H9 (cell line): ENCODE measurements around the gene ITGB3. TPM values are rescaled to one million over a fixed set of nuclear protein-coding genes. Genes with fewer than 3 reads are reported as not detected.

ENCODE experiments used
- DNase-seq: peaks from one replicate; pipeline ENCODE4 v3.0.0-alpha.2; 2017
- H2AFZ ChIP-seq: one replicate; pipeline ENCODE4 v1.6.1; 2013; ENCODE audit warnings: mild to moderate bottlenecking, low read length, control low read depth, moderate library complexity
- H2AK5ac ChIP-seq: 2 replicates; pipeline ENCODE4 v1.6.1; 2013; ENCODE audit warnings: low read length, control low read depth, mixed read lengths; ENCODE audit not compliant: insufficient read length
- H2BK120ac ChIP-seq: one replicate; pipeline ENCODE4 v1.6.1; 2013; ENCODE audit warnings: low read depth, mild to moderate bottlenecking, low read length, control low read depth, inconsistent platforms; ENCODE audit not compliant: poor library complexity, severe bottlenecking
- H2BK12ac ChIP-seq: 2 replicates; pipeline ENCODE4 v1.6.1; 2013; ENCODE audit warnings: low read length, control low read depth, mixed read lengths, low read depth; ENCODE audit not compliant: insufficient read length
- H2BK15ac ChIP-seq: 2 replicates; pipeline ENCODE4 v1.6.1; 2013; ENCODE audit warnings: low read depth, low read length, control low read depth
- H2BK20ac ChIP-seq: one replicate; pipeline ENCODE4 v1.6.1; 2013; ENCODE audit warnings: low read depth, mild to moderate bottlenecking, low read length, control low read depth, inconsistent platforms; ENCODE audit not compliant: poor library complexity, severe bottlenecking
- H2BK5ac ChIP-seq: 2 replicates; pipeline ENCODE4 v1.6.1; 2013; ENCODE audit warnings: low read length, control low read depth, mixed read lengths; ENCODE audit not compliant: insufficient read length
- H3K14ac ChIP-seq: 2 replicates; pipeline ENCODE4 v1.6.1; 2013; ENCODE audit warnings: low read length, control low read depth; ENCODE audit not compliant: insufficient read depth
- H3K18ac ChIP-seq: 2 replicates; pipeline ENCODE4 v1.6.1; 2013; ENCODE audit warnings: low read depth, mild to moderate bottlenecking, mixed read lengths, low read length, control low read depth; ENCODE audit not compliant: insufficient read length
- H3K23ac ChIP-seq: 2 replicates; pipeline ENCODE4 v1.6.1; 2013; ENCODE audit warnings: low read length, control low read depth, mixed read lengths, low read depth; ENCODE audit not compliant: insufficient read length
- H3K23me2 ChIP-seq: 2 replicates; pipeline ENCODE4 v1.6.1; 2013; ENCODE audit warnings: low read depth, mild to moderate bottlenecking, mixed read lengths, low read length, control low read depth; ENCODE audit not compliant: insufficient read length, poor library complexity, severe bottlenecking
- H3K27ac ChIP-seq: 2 replicates; pipeline ENCODE4 v1.5.1; 2013; ENCODE audit warnings: low read length, control low read depth, mixed read lengths, low read depth; ENCODE audit not compliant: insufficient read length
- H3K27me3 ChIP-seq: 2 replicates; pipeline ENCODE4 v1.6.1; 2013; ENCODE audit warnings: low read length, control low read depth, inconsistent platforms; ENCODE audit not compliant: insufficient read depth
- H3K4ac ChIP-seq: 2 replicates; pipeline ENCODE4 v1.6.1; 2013; ENCODE audit warnings: low read depth, mild to moderate bottlenecking, control low read depth, inconsistent platforms, low read length, moderate library complexity
- H3K4me1 ChIP-seq: 2 replicates; pipeline ENCODE4 v1.6.1; 2013; ENCODE audit warnings: low read length, control low read depth, inconsistent platforms; ENCODE audit not compliant: insufficient read depth
- H3K4me2 ChIP-seq: 2 replicates; pipeline ENCODE4 v1.6.1; 2013; ENCODE audit warnings: low read length, control low read depth, mixed read lengths; ENCODE audit not compliant: insufficient read length, insufficient read depth
- H3K56ac ChIP-seq: 2 replicates; pipeline ENCODE4 v1.6.1; 2013; ENCODE audit warnings: low read depth, mild to moderate bottlenecking, mixed read lengths, low read length, control low read depth; ENCODE audit not compliant: insufficient read length
- H3K79me1 ChIP-seq: 2 replicates; pipeline ENCODE4 v1.6.1; 2013; ENCODE audit warnings: low read depth, mild to moderate bottlenecking, moderate library complexity, low read length, control low read depth, inconsistent platforms; ENCODE audit not compliant: insufficient read depth, poor library complexity, severe bottlenecking
- H3K79me2 ChIP-seq: 2 replicates; pipeline ENCODE4 v1.6.1; 2013; ENCODE audit warnings: low read length, control low read depth, inconsistent platforms; ENCODE audit not compliant: insufficient read depth
- H3K9ac ChIP-seq: 2 replicates; pipeline ENCODE4 v1.6.1; 2013; ENCODE audit warnings: low read length, control low read depth, mixed read lengths; ENCODE audit not compliant: insufficient read length; ENCODE audit errors: extremely low read depth
- H3K9me3 ChIP-seq: one replicate; pipeline ENCODE4 v1.6.1; 2013; ENCODE audit warnings: low read depth, low read length, inconsistent platforms; ENCODE audit not compliant: control insufficient read depth
- H3T11ph ChIP-seq: one replicate; pipeline ENCODE4 v1.6.1; 2013; ENCODE audit warnings: mild to moderate bottlenecking, low read length, control low read depth, inconsistent platforms
- H4K20me1 ChIP-seq: one replicate; pipeline ENCODE4 v1.6.1; 2013; ENCODE audit not compliant: control insufficient read depth, insufficient read length, insufficient read depth
- H4K5ac ChIP-seq: 2 replicates; pipeline ENCODE4 v1.6.1; 2013; ENCODE audit warnings: low read depth, mild to moderate bottlenecking, mixed read lengths, low read length, control low read depth; ENCODE audit not compliant: insufficient read length
- H4K8ac ChIP-seq: replicated peaks from 2 replicates; pipeline ENCODE4 v1.6.1; 2013; ENCODE audit warnings: low read length, control low read depth, mixed read lengths, low read depth; ENCODE audit not compliant: insufficient read length
- H4K91ac ChIP-seq: 2 replicates; pipeline ENCODE4 v1.6.1; 2013; ENCODE audit warnings: low read depth, mild to moderate bottlenecking, moderate library complexity, mixed read lengths, low read length, control low read depth; ENCODE audit not compliant: insufficient read length
- H3K27ac Mint-ChIP-seq, 3 experiments: 2 replicates in 2 of 3; 3 replicates in 1 of 3; pipeline ENCODE4 v1.8.0; 2020 to 2021; ENCODE audit warnings: mixed read lengths in 3 of 3, mild to moderate bottlenecking in 1 of 3, moderate library complexity in 1 of 3
- H3K27me3 Mint-ChIP-seq: 2 replicates; pipeline ENCODE4 v1.8.0; 2021; ENCODE audit warnings: low read depth, mild to moderate bottlenecking, moderate library complexity, mixed read lengths
- H3K36me3 Mint-ChIP-seq, 3 experiments: 2 replicates in 2 of 3; 3 replicates in 1 of 3; pipeline ENCODE4 v1.8.0; 2020 to 2021; ENCODE audit warnings: low read depth in 3 of 3, mixed read lengths in 3 of 3; ENCODE audit not compliant: insufficient read depth in 1 of 3
- H3K4me1 Mint-ChIP-seq, 2 experiments: 2 replicates each; pipeline ENCODE4 v1.8.0; 2020; ENCODE audit warnings: mixed read lengths in 2 of 2
- H3K4me3 Mint-ChIP-seq, 2 experiments: 2 replicates in 1 of 2; 3 replicates in 1 of 2; pipeline ENCODE4 v1.8.0; 2020 to 2021; ENCODE audit warnings: mild to moderate bottlenecking in 2 of 2, mixed read lengths in 2 of 2, moderate library complexity in 1 of 2
- H3K9me3 Mint-ChIP-seq, 2 experiments: 2 replicates in 1 of 2; 3 replicates in 1 of 2; pipeline ENCODE4 v1.8.0; 2020; ENCODE audit warnings: mild to moderate bottlenecking in 2 of 2, mixed read lengths in 2 of 2, moderate library complexity in 1 of 2
- WGBS: extraction: QIAGEN DNeasy Blood & Tissue Kit; methylation state at CpG from one replicate; pipeline ENCODE4 v1.1.7; 2013; ENCODE audit warnings: missing lambda C conversion rate, low lambda C conversion rate, mixed read lengths; ENCODE audit not compliant: insufficient read length; ENCODE audit errors: extremely low coverage; 5-methylcytosine and 5-hydroxymethylcytosine counted together
- total RNA-seq: library from RNA; stranded (reverse); gene quantifications from 2 replicates; pipeline ENCODE4 v1.2.1, GENCODE V29; 2021
- TF ChIP-seq, protein P1 (sequence below): fragments of 200-600 bp; sonication (generic); conservative IDR thresholded peaks from 3 replicates; pipeline ENCODE4 v1.8.0; 2021; ENCODE audit warnings: antibody characterized with exemption, mild to moderate bottlenecking

ITGB3 gene
- total RNA-seq, 1 experiment from 2014 or later = not detected

DNA sequence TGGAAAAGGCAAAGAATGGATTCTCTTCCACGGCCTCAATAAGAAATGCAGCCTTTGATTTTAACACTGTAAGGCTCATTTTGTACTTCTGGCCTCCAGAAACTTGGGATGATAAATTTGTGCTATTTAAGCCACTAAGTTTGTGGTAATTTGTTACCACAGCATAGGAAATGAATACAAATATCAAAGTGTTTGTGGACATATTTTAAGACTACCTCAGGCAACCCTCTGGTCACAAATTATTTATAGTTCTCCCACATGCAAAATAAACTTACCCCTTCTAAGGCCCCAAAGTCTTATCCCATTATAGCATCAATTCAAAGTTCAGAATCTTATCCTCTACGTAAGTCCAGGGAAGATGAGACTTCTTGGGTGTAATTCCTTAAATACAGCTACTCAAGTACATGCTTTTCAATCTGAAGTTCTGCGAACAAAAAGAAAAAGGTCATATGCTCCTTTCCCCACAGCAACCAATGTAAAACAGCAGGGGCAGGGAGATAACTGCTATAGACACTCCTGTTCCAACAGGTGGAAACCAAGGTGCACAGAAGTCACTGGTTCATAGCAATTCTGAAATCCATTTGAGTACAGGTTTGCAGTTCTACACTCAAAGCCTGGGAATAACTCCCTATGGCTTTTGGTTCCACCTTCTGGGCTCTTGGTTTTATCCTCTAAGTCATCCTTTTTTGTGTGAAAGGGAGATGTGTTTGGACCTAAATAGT lies 64.7 kb downstream of the ITGB3 start:
- Histone ChIP-seq H3K4me1 (no peaks in the 10 kb centered on the region), H3K14ac (no peak overlapping the region), H3K23ac (no peak overlapping the region), H3K79me2 (no peaks in the 10 kb centered on the region), H2AK5ac (no peak overlapping the region), H3K4ac (no peak overlapping the region), H3K56ac (no peak overlapping the region), H3K9ac (no peak overlapping the region), H2BK20ac (no peak overlapping the region), H3T11ph (no peak overlapping the region), H3K27ac (no peak overlapping the region), H2BK5ac (no peak overlapping the region), H4K20me1 (no peaks in the 10 kb centered on the region), H2BK15ac (no peak overlapping the region), H2AFZ (no peak overlapping the region), H4K91ac (no peak overlapping the region), H2BK12ac (no peak overlapping the region), H4K8ac (no peak overlapping the region), H4K5ac (no peak overlapping the region), H3K4me2 (no peak overlapping the region), H2BK120ac (no peak overlapping the region), H3K27me3 (no peaks in the 10 kb centered on the region), H3K18ac (no peak overlapping the region), H3K23me2 (peaks cover 4% of the 10 kb centered on the region), H3K79me1 (no peaks in the 10 kb centered on the region), H3K9me3 (no peaks in the 10 kb centered on the region)
- WGBS = no CpG with 5 or more reads among the region's 3 CpGs
- H3K9me3 Mint-ChIP-seq = peaks cover 14% of the 10 kb centered on the region in 2 experiments
- H3K27me3 Mint-ChIP-seq = peaks cover 19% of the 10 kb centered on the region
- H3K36me3 Mint-ChIP-seq = peaks cover 6 to 12% (median 7%) of the 10 kb centered on the region in 3 experiments
- peaks cover 3 to 7% of the 10 kb centered on the region in 2 experiments for H3K4me1 Mint-ChIP-seq
- DNase-seq = no peak
- no peak overlapping the region for H3K4me3 Mint-ChIP-seq
- TF ChIP-seq, protein P1, sequence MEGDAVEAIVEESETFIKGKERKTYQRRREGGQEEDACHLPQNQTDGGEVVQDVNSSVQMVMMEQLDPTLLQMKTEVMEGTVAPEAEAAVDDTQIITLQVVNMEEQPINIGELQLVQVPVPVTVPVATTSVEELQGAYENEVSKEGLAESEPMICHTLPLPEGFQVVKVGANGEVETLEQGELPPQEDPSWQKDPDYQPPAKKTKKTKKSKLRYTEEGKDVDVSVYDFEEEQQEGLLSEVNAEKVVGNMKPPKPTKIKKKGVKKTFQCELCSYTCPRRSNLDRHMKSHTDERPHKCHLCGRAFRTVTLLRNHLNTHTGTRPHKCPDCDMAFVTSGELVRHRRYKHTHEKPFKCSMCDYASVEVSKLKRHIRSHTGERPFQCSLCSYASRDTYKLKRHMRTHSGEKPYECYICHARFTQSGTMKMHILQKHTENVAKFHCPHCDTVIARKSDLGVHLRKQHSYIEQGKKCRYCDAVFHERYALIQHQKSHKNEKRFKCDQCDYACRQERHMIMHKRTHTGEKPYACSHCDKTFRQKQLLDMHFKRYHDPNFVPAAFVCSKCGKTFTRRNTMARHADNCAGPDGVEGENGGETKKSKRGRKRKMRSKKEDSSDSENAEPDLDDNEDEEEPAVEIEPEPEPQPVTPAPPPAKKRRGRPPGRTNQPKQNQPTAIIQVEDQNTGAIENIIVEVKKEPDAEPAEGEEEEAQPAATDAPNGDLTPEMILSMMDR = no peak
- H3K27ac Mint-ChIP-seq = no peak overlapping the region
